GM23248 (cell line): ENCODE measurements around the gene LIN7B.

Experiments used
- EZH2 ChIP-seq: fragments of 200-600 bp; sonication (generic); IDR thresholded peaks from 2 replicates; pipeline ENCODE4 v1.6.1; 2018; ENCODE audit warnings: antibody characterized with exemption, mild to moderate bottlenecking; ENCODE audit not compliant: insufficient read depth, poor library complexity, severe bottlenecking
- EZH2phosphoT487 ChIP-seq: fragments of 200-600 bp; sonication (generic); IDR thresholded peaks from 2 replicates; pipeline ENCODE4 v1.6.1; 2018; ENCODE audit warnings: antibody characterized with exemption, moderate library complexity, mild to moderate bottlenecking, low read depth; ENCODE audit not compliant: insufficient read depth

DNA sequence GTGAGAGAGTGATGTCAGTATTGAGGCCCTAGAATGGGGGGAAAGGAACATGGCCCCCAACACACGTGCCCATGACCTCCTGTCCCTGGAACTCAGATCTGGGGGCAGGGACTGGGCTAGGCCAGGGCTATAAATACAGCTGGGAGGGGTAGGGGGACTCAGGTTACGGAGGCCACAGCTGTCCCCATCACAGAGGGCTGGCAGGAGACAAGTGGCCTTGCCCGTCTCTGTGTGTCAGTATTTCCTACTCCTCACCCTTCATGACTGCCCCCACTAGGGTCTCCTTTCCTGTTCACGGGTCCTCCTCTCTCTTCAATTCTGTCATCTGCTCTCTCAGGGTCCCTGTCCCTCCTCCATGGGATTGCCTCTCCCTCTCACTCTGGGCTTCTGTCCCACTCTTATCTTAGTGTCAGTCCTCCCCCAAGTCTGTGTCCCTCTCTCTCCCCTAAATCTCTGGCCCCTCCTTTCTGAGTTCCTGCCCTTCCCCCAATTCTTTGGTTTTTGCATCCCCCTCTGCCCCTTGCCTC, 41.7 kb downstream of the LIN7B start:
- TF ChIP-seq EZH2phosphoT487: no peak
- TF ChIP-seq EZH2: no peak
